ENCODE measurements around the gene RAB25.
"Not testable (repeated sequence)": the region's sequence is repeated elsewhere in the genome, so short reads cannot be mapped to it uniquely, and the experiment has no call there.

The RAB25 gene

DNA sequence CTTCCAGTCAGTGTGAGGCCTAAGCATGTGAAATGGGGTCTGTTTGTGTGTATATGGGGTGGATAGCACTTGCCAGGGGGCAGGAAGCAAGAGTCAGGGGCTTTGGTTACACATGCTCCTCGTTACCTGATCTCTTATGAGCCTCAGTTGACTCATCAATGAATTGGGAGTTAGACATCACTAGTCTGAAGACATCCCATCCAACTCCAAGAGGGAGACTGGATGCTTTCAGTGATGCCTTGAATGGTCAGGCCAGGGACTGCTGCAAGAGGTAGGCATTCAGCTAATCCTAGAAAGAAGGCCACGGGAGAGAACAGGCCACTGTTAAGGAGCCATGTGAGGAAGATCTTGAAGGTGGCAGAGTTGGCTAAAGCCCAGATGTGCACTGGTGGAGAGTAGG is 6.3 kb downstream of the RAB25 start:
- H3K4me3 ChIP-seq (ENCODE audit: severe bottlenecking), result no peak overlapping the region
- H3K27me3 ChIP-seq (ENCODE audit: insufficient read depth, poor library complexity, severe bottlenecking), result no peaks in the 10 kb centered on the region
- TF ChIP-seq, protein P1, sequence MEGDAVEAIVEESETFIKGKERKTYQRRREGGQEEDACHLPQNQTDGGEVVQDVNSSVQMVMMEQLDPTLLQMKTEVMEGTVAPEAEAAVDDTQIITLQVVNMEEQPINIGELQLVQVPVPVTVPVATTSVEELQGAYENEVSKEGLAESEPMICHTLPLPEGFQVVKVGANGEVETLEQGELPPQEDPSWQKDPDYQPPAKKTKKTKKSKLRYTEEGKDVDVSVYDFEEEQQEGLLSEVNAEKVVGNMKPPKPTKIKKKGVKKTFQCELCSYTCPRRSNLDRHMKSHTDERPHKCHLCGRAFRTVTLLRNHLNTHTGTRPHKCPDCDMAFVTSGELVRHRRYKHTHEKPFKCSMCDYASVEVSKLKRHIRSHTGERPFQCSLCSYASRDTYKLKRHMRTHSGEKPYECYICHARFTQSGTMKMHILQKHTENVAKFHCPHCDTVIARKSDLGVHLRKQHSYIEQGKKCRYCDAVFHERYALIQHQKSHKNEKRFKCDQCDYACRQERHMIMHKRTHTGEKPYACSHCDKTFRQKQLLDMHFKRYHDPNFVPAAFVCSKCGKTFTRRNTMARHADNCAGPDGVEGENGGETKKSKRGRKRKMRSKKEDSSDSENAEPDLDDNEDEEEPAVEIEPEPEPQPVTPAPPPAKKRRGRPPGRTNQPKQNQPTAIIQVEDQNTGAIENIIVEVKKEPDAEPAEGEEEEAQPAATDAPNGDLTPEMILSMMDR (IDR thresholded peaks at IDR 0.05; ENCODE audit: poor library complexity, severe bottlenecking), result no peak
- DNase-seq (ENCODE audit: low spot score) (no peak), ATAC-seq (ENCODE audit: low read depth) (no peak)
- peaks cover 2% of the 10 kb centered on the region for H3K4me1 ChIP-seq (ENCODE audit: insufficient read depth, poor library complexity, severe bottlenecking)
- no peaks in the 10 kb centered on the region for H3K9me3 ChIP-seq (ENCODE audit: severe bottlenecking)
- peaks cover 53% of the 10 kb centered on the region for H3K36me3 ChIP-seq (ENCODE audit: low read depth)
- H3K27ac ChIP-seq (ENCODE audit: poor library complexity, severe bottlenecking), result no peak overlapping the region

DNA sequence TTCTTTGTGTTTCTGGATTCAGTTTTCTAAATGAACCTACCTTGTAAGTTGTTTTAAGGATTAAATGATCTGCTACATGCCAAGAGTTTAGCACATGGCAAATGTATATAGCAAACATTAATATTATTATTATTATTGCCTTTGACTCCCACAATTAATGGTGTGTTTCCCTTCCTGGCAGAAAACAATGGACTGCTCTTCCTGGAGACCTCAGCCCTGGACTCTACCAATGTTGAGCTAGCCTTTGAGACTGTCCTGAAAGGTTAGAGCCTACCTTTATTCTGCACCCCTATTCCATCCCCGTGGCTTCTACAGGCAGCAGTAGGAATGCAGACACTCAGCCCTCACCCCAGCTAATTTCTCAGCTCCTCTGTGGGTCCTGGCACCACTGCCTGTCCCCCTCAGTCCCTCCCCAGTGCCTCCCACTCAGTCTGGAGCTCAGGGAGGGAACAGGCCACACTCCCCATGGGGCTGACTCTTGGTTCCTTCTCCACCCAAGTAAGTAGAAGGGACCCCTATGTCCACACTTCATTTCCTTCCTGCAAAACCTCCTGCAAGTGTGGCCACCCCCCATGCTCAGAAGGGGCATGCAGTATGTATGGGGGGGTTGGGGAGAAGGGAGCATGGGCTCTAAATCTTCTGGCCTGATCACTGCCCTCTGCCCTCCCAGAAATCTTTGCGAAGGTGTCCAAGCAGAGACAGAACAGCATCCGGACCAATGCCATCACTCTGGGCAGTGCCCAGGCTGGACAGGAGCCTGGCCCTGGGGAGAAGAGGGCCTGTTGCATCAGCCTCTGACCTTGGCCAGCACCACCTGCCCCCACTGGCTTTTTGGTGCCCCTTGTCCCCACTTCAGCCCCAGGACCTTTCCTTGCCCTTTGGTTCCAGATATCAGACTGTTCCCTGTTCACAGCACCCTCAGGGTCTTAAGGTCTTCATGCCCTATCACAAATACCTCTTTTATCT is 8.8 kb downstream of the RAB25 start:
- H3K4me3 ChIP-seq (ENCODE audit: severe bottlenecking), result no peak overlapping the region
- ATAC-seq (ENCODE audit: low read depth), result no peak
- TF ChIP-seq, protein P1 (IDR thresholded peaks at IDR 0.05; ENCODE audit: poor library complexity, severe bottlenecking), result no peak
- no peaks in the 10 kb centered on the region for H3K27me3 ChIP-seq (ENCODE audit: insufficient read depth, poor library complexity, severe bottlenecking)
- no peak for DNase-seq (ENCODE audit: low spot score)
- no peaks in the 10 kb centered on the region for H3K9me3 ChIP-seq (ENCODE audit: severe bottlenecking)
- no peak overlapping the region for H3K27ac ChIP-seq (ENCODE audit: poor library complexity, severe bottlenecking)
- H3K4me1 ChIP-seq (ENCODE audit: insufficient read depth, poor library complexity, severe bottlenecking), result no peaks in the 10 kb centered on the region
- H3K36me3 ChIP-seq (ENCODE audit: low read depth), result peaks cover 47% of the 10 kb centered on the region

DNA sequence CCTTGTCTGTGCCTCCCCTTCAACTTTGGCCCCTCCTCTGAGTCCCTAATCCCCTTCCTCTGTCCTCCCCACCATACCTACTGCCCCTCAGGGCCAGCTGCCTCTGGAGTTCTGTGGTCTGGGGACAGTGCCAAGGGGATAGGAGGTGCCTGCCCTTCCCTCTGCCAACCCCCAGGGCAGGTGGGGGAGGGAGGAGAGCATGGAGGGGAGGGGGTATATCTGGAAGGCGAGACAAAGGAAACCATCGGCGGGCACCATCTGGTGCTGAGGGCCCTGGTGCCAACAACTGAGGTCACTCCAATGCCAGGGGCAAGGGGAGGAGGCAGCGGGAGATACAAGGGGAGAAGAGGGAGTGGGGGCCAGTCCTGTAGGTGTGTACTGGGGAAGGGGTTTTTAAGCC is 9.6 kb downstream of the RAB25 start:
- no peak for ATAC-seq (ENCODE audit: low read depth)
- no peak for DNase-seq (ENCODE audit: low spot score)
- H3K36me3 ChIP-seq (ENCODE audit: low read depth), result peaks cover 45% of the 10 kb centered on the region
- H3K4me1 ChIP-seq (ENCODE audit: insufficient read depth, poor library complexity, severe bottlenecking), result no peaks in the 10 kb centered on the region
- no peaks in the 10 kb centered on the region for H3K9me3 ChIP-seq (ENCODE audit: severe bottlenecking)
- H3K27ac ChIP-seq (ENCODE audit: poor library complexity, severe bottlenecking), result no peak overlapping the region
- TF ChIP-seq, protein P1 (IDR thresholded peaks at IDR 0.05; ENCODE audit: poor library complexity, severe bottlenecking), result no peak
- no peaks in the 10 kb centered on the region for H3K27me3 ChIP-seq (ENCODE audit: insufficient read depth, poor library complexity, severe bottlenecking)
- no peak overlapping the region for H3K4me3 ChIP-seq (ENCODE audit: severe bottlenecking)

DNA sequence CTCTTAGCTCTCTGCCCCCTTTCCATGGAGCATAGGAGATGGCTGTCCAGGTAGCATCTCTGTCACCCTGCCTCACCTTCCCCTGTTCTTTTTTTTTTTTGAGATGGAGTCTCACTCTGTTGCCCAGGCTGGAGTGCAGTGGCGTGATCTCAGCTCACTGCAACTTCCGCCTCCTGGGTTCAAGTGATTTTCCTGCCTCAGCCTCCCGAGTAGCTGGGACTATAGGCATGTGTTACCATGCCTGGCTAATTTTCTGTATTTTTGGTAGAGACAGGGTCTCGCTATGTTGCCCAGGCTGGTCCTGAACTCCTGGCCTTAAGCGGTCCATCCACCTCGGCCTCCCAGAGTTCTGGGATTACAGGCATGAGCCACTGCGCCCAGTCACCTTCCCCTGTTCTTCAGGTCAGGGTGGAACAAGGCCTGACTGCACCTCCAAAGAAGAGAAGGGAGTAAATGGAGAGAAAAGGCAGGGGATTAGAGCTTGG is 10.4 kb downstream of the RAB25 start:
- peaks cover 37% of the 10 kb centered on the region for H3K36me3 ChIP-seq (ENCODE audit: low read depth)
- H3K4me3 ChIP-seq (ENCODE audit: severe bottlenecking); H3K27ac ChIP-seq (ENCODE audit: poor library complexity, severe bottlenecking); H3K4me1 ChIP-seq (ENCODE audit: insufficient read depth, poor library complexity, severe bottlenecking); H3K27me3 ChIP-seq (ENCODE audit: insufficient read depth, poor library complexity, severe bottlenecking); DNase-seq (ENCODE audit: low spot score); ATAC-seq (ENCODE audit: low read depth); H3K9me3 ChIP-seq (ENCODE audit: severe bottlenecking): not testable (repeated sequence)

DNA sequence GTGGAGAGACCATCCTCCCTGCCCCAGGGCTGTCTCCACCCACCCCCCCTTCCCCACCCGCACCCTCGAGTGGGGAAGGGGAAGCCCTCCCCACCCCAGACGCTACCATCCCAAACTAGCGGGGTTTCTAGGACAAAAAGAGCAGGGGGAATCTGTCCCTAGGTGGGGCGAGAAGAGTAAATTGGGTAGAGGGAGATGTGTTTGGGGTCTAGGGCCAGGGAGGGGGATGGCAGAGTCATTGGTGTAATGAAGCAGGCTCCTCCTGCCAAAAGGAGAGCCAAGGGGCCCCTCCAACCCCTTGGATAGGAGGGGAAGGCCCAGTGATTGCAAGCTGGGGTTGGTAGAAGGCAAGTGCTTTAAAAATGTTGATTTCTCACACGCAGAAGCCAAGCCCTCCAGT is 11.3 kb downstream of the RAB25 start:
- no peaks in the 10 kb centered on the region for H3K9me3 ChIP-seq (ENCODE audit: severe bottlenecking)
- peaks cover 32% of the 10 kb centered on the region for H3K36me3 ChIP-seq (ENCODE audit: low read depth)
- H3K27me3 ChIP-seq (ENCODE audit: insufficient read depth, poor library complexity, severe bottlenecking), result no peaks in the 10 kb centered on the region
- no peak overlapping the region for H3K27ac ChIP-seq (ENCODE audit: poor library complexity, severe bottlenecking)
- H3K4me3 ChIP-seq (ENCODE audit: severe bottlenecking), result no peak overlapping the region
- H3K4me1 ChIP-seq (ENCODE audit: insufficient read depth, poor library complexity, severe bottlenecking), result no peaks in the 10 kb centered on the region
- DNase-seq (ENCODE audit: low spot score), result no peak
- ATAC-seq (ENCODE audit: low read depth), result no peak
- TF ChIP-seq, protein P1 (IDR thresholded peaks at IDR 0.05; ENCODE audit: poor library complexity, severe bottlenecking), result no peak

Data from RWPE2 (cell line).